ENCODE measurements around the gene STAB1.
A peak's percentile ranks its signal among the peaks of the same experiment; 100 is the strongest.

The STAB1 gene

DNA sequence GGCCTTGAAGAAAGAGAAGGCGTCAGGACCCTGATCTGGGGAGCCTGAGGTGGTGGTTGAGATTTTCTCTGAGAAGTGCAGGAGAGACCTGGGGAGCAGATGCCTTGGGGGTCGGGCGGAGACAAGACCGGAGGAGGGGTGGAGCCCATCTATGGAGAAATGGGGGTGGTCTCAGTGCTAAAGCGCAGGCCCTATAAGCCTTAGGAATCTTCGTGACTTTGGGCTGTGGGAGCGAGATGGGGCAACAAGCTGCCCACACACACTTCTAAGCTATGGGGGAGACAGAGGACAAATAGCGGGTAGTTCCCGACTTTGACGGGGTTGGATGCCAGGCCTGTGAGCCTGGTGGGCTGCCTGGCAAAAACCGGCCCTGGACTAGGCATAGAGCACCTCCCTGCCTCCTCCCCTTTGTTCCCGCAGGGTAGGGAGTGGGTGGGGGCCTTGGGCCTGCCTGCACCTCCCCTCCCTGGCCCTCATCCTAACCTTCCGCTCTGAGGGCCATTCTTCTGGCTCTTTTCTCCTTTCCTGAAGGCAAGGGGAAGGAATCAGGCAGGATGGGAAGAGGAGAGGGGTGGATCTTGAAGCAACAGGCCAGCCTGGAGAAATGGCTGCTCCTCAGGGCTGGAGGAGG, 38.9 kb upstream of the STAB1 start:
- TF ChIP-seq, protein P1, sequence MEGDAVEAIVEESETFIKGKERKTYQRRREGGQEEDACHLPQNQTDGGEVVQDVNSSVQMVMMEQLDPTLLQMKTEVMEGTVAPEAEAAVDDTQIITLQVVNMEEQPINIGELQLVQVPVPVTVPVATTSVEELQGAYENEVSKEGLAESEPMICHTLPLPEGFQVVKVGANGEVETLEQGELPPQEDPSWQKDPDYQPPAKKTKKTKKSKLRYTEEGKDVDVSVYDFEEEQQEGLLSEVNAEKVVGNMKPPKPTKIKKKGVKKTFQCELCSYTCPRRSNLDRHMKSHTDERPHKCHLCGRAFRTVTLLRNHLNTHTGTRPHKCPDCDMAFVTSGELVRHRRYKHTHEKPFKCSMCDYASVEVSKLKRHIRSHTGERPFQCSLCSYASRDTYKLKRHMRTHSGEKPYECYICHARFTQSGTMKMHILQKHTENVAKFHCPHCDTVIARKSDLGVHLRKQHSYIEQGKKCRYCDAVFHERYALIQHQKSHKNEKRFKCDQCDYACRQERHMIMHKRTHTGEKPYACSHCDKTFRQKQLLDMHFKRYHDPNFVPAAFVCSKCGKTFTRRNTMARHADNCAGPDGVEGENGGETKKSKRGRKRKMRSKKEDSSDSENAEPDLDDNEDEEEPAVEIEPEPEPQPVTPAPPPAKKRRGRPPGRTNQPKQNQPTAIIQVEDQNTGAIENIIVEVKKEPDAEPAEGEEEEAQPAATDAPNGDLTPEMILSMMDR (conservative IDR thresholded peaks at IDR 0.05), result no peak
- peak overlapping the region; percentile 89 for H3K27ac ChIP-seq

DNA sequence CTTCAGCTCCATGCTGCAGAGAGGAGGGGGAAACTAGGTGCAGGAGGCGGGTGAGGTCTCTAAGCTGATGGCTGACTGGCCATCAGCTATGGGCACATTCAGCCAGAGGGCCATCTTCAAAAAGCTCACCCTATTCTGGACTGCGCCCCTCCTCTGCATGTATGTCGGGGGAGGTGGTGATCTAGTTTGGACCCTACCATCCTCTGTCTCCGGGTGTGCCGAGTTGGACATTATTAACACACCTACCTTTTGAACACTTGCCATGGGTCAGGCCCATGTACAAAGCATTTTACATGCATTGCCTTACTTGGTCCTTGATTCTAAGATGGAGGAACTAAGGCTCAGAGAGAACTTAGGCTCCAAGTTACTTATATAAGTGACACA, 38.3 kb upstream of the STAB1 start:
- peak overlapping the region; percentile 89 for H3K27ac ChIP-seq

DNA sequence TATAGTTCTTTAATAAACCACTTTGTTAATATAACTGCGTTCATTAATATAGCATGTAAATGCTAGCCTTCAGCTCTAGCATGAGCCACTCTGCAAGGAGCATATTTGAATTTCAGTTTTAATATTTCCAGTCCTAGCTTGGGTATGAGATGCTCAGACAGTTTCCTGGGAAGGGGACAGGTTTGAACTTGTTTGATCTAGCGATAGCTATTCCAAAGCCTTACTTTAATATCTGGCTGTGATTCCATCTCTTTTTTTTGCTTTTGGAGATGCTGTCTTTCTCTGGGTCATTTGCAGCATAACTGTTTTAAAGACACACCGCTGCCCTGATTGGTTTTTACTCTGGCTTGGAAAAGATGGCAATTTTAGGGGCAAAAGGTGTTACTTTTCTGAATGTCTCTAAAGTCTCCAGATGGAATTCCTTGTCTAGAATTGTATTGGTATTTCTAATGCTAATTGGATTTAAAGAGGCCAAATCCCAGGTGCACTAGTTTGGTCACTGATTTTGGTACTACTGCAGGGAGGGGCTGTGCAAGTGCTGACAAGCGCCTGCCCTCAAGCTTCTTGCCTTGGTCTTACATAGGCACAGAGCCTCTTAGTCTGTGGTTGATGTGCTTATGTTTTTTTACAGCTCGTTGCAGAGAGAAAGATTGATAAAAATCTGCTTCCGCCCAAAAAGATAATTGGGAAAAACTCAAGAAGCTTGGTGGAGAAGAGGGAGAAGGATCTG, 36.9 kb upstream of the STAB1 start:
- H3K27ac ChIP-seq, result no peak overlapping the region; the same call in 1 of the 2 replicates

More for the DNA sequence above, 38.3 kb upstream of the STAB1 start:
- TF ChIP-seq, protein P1 (conservative IDR thresholded peaks at IDR 0.05), result no peak

DNA sequence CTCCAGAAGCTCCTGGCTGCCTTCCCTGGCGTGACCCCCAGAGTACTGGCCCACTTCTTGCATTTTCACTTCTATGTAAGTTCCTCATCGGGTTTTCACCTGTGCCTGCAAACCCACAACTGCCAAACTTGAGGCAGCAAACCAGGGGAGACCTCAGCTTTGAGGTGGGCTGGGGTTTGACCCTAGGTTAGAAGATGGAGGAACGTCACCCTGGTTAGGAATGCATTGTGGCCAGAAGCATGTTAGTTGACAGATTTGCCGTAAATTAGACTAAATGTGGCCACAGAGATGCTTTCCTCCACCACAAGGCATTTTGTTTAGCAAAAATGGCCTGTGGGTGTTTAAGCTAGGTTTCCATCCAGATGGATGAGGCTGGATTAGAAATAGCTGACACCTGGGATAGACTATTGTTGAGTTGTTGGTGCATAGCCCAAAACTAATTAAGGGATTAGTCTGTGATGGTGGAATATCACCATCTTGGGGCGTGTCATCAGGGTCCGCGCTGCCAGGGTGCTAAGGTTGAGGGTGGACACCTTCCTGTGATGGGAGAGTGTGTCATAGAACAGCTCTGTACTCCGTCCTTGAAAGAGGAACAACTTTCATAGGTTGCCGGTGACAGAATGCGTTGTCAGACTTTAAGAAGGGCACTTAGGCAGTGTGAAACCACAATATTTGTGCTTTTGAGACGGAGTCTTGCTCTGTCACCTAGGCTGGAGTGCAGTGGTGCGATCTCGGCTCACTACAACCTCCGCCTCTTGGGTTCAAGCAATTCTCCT, 36.2 kb upstream of the STAB1 start:
- no peak overlapping the region for H3K27ac ChIP-seq
- TF ChIP-seq, protein P1 (conservative IDR thresholded peaks at IDR 0.05), result no peak

More for the DNA sequence above, 36.9 kb upstream of the STAB1 start:
- TF ChIP-seq, protein P1 (conservative IDR thresholded peaks at IDR 0.05), result no peak

DNA sequence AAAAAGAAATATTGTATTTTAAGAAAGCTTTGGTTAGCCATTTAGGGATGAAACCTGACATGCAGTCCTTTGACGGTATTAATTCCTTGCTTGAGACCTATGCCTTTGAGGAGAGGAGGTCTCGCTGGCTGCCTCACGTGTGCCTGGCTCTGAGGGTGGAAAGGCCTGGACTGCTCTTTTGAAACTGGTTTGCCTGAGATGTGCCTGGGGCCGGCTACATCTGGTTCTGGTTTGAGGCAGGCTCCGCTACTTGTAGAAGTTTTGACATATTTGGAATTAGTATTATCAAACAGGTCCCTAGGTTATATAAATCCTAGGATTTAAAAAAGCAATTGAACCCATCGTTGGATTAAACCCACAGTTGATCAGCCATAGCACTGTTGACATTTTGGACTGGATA, 33.3 kb upstream of the STAB1 start:
- TF ChIP-seq, protein P1 (conservative IDR thresholded peaks at IDR 0.05), result no peak
- peak overlapping the region; percentile 12; the same call in 1 of the 2 replicates for H3K27ac ChIP-seq

DNA sequence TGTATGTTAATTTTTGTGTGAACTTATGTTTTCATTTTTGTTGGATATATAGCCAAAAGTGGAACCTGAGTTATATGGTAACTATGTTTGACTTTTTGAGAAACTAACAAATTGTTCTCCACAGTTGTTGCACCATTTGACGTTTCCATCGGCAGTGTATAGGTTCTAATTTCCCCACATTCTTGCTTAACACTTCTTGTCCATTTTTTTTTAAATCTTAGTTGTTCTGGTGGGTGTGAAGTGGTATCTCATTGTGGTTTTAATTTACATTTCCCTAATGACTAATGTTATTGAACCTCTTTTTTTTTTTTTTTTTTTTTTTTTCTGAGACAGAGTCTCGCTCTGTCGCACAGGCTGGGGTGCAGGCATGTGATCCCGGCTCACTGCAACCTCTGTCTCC, 31.7 kb upstream of the STAB1 start:
- H3K27ac ChIP-seq, result no peak overlapping the region
- TF ChIP-seq, protein P1 (conservative IDR thresholded peaks at IDR 0.05), result no peak

DNA sequence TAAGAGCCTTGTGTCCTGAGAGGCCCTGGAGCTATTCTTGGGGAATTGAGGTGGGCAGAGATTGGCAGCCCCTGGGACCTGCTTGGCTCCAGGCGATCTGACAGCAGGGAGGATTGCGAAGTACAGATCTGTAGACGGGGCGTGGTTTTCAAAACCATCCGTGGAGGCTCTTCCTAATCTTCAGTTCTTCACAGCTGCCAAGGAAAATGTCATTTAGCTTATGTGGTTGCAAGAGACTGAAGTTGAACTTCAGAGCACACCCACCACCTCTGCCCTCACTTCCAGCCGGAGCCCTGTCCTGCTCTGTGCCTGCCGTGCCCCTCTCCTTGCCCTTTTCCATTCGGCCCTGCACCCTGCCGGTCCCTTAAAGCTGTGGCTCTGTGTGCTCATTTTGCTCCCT, 26.8 kb upstream of the STAB1 start:
- H3K27ac ChIP-seq, result peak overlapping the region; percentile 98
- TF ChIP-seq, protein P1 (conservative IDR thresholded peaks at IDR 0.05), result no peak

Measured in VCaP (cell line).